H4 (cell line): ENCODE results near the gene GPRASP3. TPM values are rescaled to one million over a fixed set of nuclear protein-coding genes. Genes with fewer than 3 reads are reported as not detected.

Experiments used
- DNase-seq: peaks from one replicate; pipeline ENCODE4 v3.0.0-alpha.2; 2015; ENCODE audit warnings: low spot score
- total RNA-seq: library from RNA; depleted of rRNA; stranded (reverse); fragments of >200 nt; shearing (Covaris generic); gene quantifications from 2 replicates; pipeline ENCODE4 v1.2.3, GENCODE V29; 2014; rRNA removed

The GPRASP3 gene
- total RNA-seq, 1 experiment from 2014 or later = 1.2 TPM

GRCh38 chrX:102745857-102746584, 25.5 kb downstream of the GPRASP3 start:
- DNase-seq = no peak

- DNase-seq = peak; percentile 31
These were observed 44.7 kb downstream of the GPRASP3 start for GRCh38 chrX:102765217-102765616.

GRCh38 chrX:102765809-102766208, 45.3 kb downstream of the GPRASP3 start:
- peak; percentile 5 for DNase-seq

- DNase-seq = no peak
These were observed 46.7 kb downstream of the GPRASP3 start for GRCh38 chrX:102767287-102767686.

GRCh38 chrX:102768987-102769761, 48.6 kb downstream of the GPRASP3 start:
- DNase-seq = peak; percentile 83

Other genes starting within 250 kb of the GPRASP3 start
- gene TCP11X2, start 248.9 kb upstream of the GPRASP3 start, total RNA-seq = 1.3 TPM in 1 of 2 replicates, not detected in the other
- gene TMSB15A, start 204.0 kb upstream of the GPRASP3 start, total RNA-seq = 105 and 116 TPM in 2 replicates
- 15.4 and 29.7 TPM in 2 replicates for gene ARMCX5, start 121.2 kb upstream of the GPRASP3 start, total RNA-seq
- gene GPRASP1, start 69.3 kb upstream of the GPRASP3 start, total RNA-seq = 0.08 and 0.19 TPM in 2 replicates
- 13.6 and 13.8 TPM in 2 replicates for gene GPRASP2, start 8.3 kb upstream of the GPRASP3 start, total RNA-seq
- not detected in 2 replicates for gene RAB40AL, start 216.5 kb downstream of the GPRASP3 start, total RNA-seq